Measurements from ENCODE around the gene PARVA. TPM values are rescaled to one million over a fixed set of nuclear protein-coding genes. Genes with fewer than 3 reads are reported as not detected.

PARVA gene
- total RNA-seq, 1 donor from 2014 or later: 53.3 TPM

DNA sequence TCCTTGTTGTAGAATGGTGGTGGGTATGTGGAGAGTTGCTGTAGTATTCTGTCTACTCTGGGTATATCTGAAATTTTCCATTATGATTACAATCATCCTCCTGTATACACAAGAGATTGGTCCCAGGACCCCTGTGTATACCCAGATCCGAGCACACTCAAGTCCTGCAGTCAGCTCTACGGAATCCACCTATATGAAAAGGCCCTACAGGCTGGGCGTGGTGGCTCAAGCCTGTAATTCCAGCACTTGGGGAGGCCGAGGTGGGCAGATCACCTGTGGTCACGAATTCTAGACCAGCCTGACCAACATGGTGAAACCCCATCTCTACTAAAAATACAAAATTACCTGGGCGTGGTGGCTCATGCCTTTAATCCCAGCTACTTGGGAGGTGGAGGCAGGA is 17.2 kb downstream of the PARVA start:
- H3K4me1 Mint-ChIP-seq (ENCODE audit: unreplicated experiment): peaks cover 10% of the 10 kb centered on the region
- no peaks in the 10 kb centered on the region for H3K9me3 Mint-ChIP-seq (ENCODE audit: unreplicated experiment)
- no peak overlapping the region for H3K27ac Mint-ChIP-seq (ENCODE audit: unreplicated experiment)
- no peak for DNase-seq (ENCODE audit: low spot score)
- peaks cover 17% of the 10 kb centered on the region for H3K36me3 Mint-ChIP-seq (ENCODE audit: low read depth, unreplicated experiment)
- TF ChIP-seq, protein P1, sequence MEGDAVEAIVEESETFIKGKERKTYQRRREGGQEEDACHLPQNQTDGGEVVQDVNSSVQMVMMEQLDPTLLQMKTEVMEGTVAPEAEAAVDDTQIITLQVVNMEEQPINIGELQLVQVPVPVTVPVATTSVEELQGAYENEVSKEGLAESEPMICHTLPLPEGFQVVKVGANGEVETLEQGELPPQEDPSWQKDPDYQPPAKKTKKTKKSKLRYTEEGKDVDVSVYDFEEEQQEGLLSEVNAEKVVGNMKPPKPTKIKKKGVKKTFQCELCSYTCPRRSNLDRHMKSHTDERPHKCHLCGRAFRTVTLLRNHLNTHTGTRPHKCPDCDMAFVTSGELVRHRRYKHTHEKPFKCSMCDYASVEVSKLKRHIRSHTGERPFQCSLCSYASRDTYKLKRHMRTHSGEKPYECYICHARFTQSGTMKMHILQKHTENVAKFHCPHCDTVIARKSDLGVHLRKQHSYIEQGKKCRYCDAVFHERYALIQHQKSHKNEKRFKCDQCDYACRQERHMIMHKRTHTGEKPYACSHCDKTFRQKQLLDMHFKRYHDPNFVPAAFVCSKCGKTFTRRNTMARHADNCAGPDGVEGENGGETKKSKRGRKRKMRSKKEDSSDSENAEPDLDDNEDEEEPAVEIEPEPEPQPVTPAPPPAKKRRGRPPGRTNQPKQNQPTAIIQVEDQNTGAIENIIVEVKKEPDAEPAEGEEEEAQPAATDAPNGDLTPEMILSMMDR (IDR thresholded peaks at IDR 0.05; ENCODE audit: unreplicated experiment): no peak
- H3K4me3 Mint-ChIP-seq (ENCODE audit: unreplicated experiment): no peak overlapping the region
- H3K27me3 Mint-ChIP-seq (ENCODE audit: unreplicated experiment): no peaks in the 10 kb centered on the region

DNA sequence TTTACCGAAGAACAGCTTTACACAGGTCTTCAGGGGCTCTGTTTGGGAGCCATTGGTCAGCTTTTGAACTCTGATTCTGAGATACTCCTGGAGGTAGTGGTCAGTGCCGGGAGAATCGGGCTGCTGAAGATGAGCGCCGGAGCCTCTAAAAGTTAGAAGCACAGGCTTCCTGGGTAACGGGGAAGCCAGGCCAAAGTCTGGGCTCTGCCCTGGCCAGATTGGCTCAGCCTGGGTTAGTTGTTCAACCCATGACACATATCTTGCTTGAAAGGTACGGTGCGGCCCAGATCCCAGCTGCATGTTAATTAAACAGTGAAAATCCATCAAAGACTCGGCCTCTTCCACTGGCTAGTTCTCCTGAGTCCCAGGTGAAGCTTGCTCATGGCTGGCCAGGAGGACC is 18.0 kb downstream of the PARVA start:
- no peaks in the 10 kb centered on the region for H3K27me3 Mint-ChIP-seq (ENCODE audit: unreplicated experiment)
- no peak overlapping the region for H3K27ac Mint-ChIP-seq (ENCODE audit: unreplicated experiment)

DNA sequence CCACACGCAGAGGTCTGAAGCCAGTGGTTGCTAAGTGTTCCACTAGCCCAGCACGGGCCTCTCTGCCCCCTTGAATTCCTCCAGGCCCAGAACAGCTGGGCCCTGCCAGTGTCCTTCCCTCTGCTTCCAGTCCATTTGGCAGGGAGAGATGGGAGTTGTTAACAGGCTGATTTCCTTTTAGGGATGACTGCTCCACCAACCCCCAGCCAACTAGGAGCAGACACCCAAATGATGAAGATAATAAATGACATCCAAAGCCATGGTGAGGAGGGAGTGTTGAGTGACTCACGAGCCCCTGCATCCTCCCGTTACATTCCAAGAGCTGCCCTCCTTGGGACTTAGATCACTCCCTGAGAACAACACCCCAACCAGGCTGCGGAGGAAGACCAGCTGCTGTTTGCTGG is 20.6 kb downstream of the PARVA start:
- Mint-ChIP-seq H3K9me3 (ENCODE audit: unreplicated experiment) (no peaks in the 10 kb centered on the region), H3K4me1 (ENCODE audit: unreplicated experiment) (peaks cover 13% of the 10 kb centered on the region), H3K27me3 (ENCODE audit: unreplicated experiment) (no peaks in the 10 kb centered on the region), H3K36me3 (ENCODE audit: low read depth, unreplicated experiment) (peaks cover 17% of the 10 kb centered on the region), H3K27ac (ENCODE audit: unreplicated experiment) (no peak overlapping the region), H3K4me3 (ENCODE audit: unreplicated experiment) (no peak overlapping the region)
- TF ChIP-seq, protein P1 (IDR thresholded peaks at IDR 0.05; ENCODE audit: unreplicated experiment): no peak
- DNase-seq (ENCODE audit: low spot score): no peak

More for the DNA sequence above, 18.0 kb downstream of the PARVA start:
- H3K4me3 Mint-ChIP-seq (ENCODE audit: unreplicated experiment): no peak overlapping the region
- peaks cover 17% of the 10 kb centered on the region for H3K36me3 Mint-ChIP-seq (ENCODE audit: low read depth, unreplicated experiment)
- H3K4me1 Mint-ChIP-seq (ENCODE audit: unreplicated experiment): peaks cover 10% of the 10 kb centered on the region
- H3K9me3 Mint-ChIP-seq (ENCODE audit: unreplicated experiment): no peaks in the 10 kb centered on the region
- DNase-seq (ENCODE audit: low spot score): no peak
- TF ChIP-seq, protein P1 (IDR thresholded peaks at IDR 0.05; ENCODE audit: unreplicated experiment): no peak

DNA sequence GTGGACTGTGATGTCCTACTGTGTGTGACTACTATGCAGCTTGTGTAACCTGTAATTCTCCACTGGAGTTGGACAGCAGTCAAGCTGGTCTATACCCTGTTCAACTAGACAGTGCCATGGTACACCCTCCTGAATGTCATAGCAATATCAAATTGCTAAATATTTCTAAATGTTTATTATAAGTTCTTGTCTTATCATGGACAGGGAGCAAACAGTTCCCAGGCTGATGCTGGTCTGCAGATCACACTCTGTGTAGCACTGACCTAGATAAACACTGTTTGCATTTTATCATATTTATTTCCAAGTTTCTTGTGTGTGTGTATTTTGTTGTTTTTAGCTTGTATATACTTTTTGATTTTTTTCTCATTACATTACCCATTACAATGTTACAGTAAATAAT is 22.0 kb downstream of the PARVA start:
- Mint-ChIP-seq H3K36me3 (ENCODE audit: low read depth, unreplicated experiment) (peaks cover 11% of the 10 kb centered on the region), H3K27ac (ENCODE audit: unreplicated experiment) (no peak overlapping the region), H3K4me1 (ENCODE audit: unreplicated experiment) (peaks cover 13% of the 10 kb centered on the region), H3K27me3 (ENCODE audit: unreplicated experiment) (no peaks in the 10 kb centered on the region), H3K9me3 (ENCODE audit: unreplicated experiment) (no peaks in the 10 kb centered on the region), H3K4me3 (ENCODE audit: unreplicated experiment) (no peak overlapping the region)
- TF ChIP-seq, protein P1 (IDR thresholded peaks at IDR 0.05; ENCODE audit: unreplicated experiment): no peak
- DNase-seq (ENCODE audit: low spot score): no peak

DNA sequence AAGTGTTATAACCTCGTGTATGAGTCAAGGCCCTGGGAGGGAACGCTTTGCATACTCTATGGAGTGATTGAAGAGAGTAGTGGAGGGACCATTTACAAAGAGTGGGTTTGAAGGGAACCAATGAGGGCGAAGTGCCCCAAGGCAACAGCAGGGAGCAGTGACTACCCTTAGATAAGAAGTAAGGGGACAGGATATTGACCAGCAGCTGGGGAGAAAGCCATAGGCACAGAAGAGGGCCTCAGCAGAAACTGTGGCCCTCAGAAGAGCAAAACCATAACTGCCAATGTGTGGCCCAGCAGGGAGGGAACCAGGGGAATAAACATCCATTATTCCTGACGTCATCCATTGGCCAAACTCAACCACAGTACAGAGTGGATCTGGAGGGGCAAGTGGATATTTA is 24.7 kb downstream of the PARVA start:
- peaks cover 4% of the 10 kb centered on the region for H3K36me3 Mint-ChIP-seq (ENCODE audit: low read depth, unreplicated experiment)
- H3K27ac Mint-ChIP-seq (ENCODE audit: unreplicated experiment): peak overlapping the region; percentile 15
- peaks cover 9% of the 10 kb centered on the region for H3K4me1 Mint-ChIP-seq (ENCODE audit: unreplicated experiment)
- no peaks in the 10 kb centered on the region for H3K9me3 Mint-ChIP-seq (ENCODE audit: unreplicated experiment)
- H3K4me3 Mint-ChIP-seq (ENCODE audit: unreplicated experiment): no peak overlapping the region
- H3K27me3 Mint-ChIP-seq (ENCODE audit: unreplicated experiment): no peaks in the 10 kb centered on the region
- no peak for DNase-seq (ENCODE audit: low spot score)
- TF ChIP-seq, protein P1 (IDR thresholded peaks at IDR 0.05; ENCODE audit: unreplicated experiment): no peak

Data from endothelial cell (in vitro differentiated cells).